GM11168 (cell line): ENCODE data around the gene RHOH.

Experiments used
- in situ Hi-C: fragments of 300-500 bp; cut with MboI; formaldehyde crosslinking; loops from one replicate; pipeline ENCODE4 v1.12.0; 2022; ENCODE audit warnings: low sequenced_read_pairs; ENCODE audit not compliant: unreplicated experiment

The RHOH gene

GRCh38 chr4:40231316-40231863, 34.6 kb downstream of the RHOH start:
- in situ Hi-C loops: no loop called here

GRCh38 chr4:40232610-40233009, 35.8 kb downstream of the RHOH start:
- in situ Hi-C loops: no loop called here

DNA sequence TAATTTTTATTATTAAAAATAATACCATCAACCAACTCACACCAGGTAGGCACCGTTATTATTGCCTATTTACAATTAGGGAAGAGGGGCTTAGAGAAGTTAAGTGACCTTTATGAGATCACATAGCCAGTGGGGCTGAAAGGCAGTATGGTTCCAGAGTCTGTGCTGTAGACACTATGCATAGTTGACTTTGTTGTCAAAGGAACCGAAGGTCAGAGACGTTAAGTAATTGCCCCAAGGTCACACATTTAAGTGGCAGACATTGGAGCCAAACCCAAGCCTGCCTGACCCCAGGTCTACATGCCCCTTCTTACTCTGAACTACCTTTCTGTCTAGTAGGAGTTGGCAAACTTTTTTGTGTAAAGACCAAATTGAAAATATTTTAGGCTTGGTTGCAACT, 36.4 kb downstream of the RHOH start:
- in situ Hi-C loops: no loop called here

DNA sequence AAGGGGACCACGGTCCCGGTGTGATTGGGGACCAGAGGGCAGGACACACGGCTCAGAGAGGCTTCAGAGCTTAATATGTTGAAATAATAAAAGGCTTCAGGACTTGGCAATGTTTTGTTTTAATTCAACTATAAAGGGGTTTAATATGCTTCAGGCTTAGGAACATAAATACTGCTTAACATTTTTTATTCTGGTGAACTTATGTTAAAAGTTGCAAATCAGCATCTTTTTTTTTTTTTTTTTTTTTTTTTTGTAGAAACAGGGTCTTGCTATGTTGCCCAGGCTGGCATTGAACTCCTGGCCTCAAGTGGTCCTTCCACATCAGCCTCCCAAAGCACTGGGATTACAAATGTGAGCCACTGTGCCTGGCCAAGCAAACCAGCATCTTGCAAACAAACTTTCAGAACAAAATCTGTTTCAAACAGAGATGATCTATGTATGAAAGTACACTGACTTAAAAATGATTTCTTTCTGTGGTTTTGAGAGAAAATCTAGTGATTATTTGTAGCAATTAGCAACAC, 37.7 kb downstream of the RHOH start:
- in situ Hi-C loops: no loop called here

DNA sequence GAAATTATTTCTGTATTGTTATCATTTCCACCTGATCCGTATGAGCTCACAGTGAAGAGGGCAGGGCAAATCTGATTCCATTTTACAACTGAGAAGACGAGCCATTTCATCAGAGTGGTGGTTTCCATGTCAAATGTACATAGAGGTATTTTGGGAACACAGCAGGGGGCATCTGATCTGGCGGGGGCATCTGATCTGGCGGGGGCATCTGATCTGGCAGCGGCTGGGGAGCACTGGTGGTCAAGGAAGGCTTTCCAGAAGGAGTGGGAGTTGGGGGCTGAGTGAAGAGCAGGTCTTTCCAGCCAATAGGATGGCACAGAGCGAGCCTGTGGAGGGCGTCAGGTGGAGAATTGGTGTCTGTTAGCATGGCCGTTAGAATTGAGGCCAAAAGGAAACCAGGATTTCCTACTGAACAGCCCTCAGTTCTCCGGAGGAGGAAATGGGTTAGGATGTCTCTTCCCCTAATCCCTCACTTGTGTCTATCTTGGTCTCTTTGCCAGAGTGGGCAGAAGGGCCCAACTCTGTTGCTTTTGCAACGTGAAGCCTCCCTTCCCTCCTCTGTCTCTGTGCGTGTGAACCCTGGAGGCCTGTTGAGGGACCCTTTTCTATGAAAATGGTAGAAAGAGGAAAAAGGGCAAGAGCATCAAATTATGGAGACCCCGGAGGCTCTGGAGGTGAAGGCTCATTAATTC, 41.3 kb downstream of the RHOH start:
- in situ Hi-C loops: no loop called here

DNA sequence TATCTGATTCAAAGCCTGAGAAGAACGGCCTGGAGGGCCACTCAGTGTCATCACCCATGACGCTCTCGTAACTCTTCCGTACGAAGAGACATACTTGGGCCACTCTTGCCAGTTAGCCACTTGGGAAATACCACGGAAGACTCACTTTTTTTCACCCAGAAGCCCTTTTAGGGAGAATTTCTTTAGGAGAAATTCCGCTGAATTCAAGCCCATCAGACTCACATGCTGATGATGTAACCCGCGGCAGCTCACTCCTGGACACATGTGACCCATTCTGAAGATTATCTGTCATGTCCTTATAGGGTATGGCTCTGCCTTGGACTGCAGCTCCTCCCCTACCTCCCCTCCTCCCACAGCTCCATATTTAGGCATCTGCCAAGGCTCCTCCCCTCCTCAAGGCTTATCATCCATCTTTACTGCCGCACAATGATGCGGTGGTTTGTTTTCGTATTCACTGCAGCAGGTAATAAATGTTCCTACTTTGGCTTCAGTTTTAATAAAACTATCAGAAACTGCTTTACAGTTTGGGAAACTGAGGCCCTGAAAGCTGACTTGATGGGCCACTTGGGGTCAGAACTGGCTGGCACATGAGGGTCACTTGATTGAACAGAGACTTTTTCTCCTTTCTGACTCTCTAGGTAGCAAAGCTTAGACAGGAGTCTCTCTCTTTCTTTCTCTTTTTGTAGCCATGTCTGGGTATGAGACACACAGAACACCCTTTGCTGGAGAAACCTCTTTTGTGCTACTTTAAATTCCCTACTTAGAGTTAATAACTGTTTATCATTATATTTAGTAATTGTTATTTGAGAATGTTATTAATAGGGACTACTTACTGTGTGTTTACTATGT, 42.1 kb downstream of the RHOH start:
- in situ Hi-C loops: no loop called here

DNA sequence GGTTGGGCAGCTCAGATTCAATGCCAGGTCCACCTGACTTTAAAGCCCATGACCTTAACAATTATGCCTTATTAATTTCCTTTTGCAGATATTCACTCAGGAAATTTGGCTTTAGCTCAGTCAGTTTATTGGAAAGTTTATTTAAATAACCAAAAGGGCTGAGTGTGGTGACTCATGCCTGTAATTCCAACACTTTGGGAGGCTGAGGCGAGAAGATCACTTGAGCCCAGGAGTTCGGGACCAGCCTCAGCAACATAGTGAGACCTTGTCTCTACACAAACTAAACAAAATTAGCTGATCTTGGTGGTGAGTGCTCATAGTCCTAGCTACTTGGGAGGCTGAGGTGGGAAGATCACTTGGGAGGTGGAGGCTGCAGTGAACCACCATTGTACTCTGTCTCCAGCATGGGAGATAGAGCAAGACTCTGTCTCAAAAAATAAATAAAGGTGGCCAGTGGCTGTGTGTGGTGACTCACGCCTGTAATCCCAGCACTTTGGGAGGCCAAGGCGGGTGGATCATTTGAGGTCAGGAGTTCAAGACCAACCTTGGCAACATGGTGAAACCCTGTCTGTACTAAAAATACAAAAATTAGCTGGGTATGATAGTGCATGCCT, 43.3 kb downstream of the RHOH start:
- in situ Hi-C loops: no loop called here

DNA sequence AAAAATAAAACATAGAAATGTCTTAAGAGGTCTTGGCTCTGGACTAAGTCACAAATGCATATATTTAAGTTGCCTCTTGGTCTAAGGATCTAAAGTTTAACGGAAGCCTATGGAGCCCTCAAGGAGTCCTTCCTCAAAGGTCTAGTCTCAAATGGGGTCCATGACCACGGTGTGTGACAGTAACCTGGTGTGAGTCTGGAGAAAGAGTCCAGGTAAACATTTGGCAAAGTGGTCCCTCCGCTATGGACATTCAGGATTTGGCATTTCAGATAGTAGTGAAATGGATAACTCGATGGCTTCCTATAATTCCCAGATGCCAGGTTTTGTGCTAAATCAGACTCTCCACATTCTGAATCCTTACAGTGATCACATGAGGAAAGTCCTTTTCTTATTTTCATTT, 44.2 kb downstream of the RHOH start:
- in situ Hi-C loops: no loop called here

DNA sequence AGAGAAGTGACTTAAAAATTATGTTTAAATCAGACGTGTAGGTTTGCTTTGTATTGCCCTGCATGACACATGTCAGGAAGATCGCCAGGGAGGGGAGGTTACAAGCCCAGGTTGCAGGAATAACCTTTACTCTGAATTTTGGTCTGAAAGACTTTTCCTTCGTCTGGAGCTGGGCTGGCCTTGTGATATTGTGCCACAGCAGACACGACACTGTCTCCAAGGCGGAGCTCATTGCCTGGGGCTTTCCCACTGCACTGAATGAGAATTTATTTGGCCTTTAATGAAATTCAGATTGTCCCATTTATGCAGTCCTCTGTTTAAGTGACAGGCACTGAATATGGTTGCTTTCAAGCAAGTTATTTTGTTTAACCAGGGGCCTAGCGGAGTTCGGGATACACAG, 45.1 kb downstream of the RHOH start:
- in situ Hi-C loops: no loop called here

DNA sequence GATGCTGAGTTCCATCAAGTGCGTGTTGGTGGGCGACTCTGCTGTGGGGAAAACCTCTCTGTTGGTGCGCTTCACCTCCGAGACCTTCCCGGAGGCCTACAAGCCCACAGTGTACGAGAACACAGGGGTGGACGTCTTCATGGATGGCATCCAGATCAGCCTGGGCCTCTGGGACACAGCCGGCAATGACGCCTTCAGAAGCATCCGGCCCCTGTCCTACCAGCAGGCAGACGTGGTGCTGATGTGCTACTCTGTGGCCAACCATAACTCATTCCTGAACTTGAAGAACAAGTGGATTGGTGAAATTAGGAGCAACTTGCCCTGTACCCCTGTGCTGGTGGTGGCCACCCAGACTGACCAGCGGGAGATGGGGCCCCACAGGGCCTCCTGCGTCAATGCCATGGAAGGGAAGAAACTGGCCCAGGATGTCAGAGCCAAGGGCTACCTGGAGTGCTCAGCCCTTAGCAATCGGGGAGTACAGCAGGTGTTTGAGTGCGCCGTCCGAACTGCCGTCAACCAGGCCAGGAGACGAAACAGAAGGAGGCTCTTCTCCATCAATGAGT, 46.6 kb downstream of the RHOH start:
- in situ Hi-C loops: no loop called here

DNA sequence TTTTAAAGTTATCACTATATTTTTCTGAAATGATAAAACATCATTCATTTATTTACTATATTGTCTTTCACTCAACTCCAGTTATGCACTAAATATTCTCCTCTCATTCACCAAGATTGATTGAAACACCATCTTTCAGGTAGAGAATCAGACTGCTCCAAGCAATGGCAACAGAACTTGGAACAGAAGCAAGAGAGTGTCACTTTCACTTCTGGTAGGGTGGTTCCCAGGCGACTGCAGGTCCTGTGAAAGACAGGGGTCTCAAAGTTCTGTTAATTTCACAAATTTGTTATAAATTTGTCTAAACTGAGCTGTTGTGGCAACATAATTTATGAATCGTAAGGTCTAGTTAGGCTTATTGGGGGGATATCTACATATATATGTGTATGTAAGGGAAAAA, 47.8 kb downstream of the RHOH start:
- in situ Hi-C loops: no loop called here

- in situ Hi-C loops: no loop called here
These were observed 48.7 kb downstream of the RHOH start for GRCh38 chr4:40245550-40245949.

GRCh38 chr4:40246011-40246900, 49.4 kb downstream of the RHOH start:
- in situ Hi-C loops: no loop called here

DNA sequence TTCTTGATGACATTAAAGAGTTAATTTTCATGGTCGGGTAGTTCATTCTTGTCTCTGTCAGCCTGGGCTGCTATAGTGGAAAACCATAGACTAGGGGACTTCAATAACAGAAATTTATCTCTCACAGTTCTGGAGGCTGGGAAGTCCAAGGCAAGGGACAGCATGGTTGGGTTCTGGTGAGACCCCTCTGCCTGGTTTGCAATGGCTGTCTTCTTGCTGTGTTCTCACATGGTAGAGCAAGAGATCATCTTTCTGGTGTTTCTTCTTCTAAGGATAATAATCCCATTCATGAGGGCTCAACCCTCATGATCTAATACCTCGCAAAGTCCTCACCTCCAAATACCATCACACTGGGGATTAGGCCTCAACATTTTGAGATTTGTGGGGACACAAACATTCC, 50.1 kb downstream of the RHOH start:
- in situ Hi-C loops: no loop called here

GRCh38 chr4:40247350-40247749, 50.5 kb downstream of the RHOH start:
- in situ Hi-C loops: no loop called here

DNA sequence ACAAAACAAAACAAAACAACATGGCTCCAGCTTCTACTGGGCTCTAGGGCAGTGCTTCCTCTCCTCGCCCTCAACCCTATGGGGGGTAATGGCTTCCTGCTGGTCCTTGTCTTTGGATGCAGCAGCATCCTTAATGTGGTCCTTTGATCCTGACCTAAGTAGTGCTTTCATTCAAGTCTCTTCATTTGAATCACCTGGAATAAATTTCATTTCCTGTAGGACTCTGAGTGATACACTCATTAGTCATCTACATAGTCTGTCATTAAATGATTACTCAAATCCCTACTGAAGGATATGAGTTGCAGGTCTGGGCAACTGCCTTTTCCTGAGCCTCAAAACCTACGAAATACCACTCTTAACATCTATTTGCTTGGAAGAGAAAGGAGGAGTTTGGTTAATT, 54.5 kb downstream of the RHOH start:
- in situ Hi-C loops: no loop called here

DNA sequence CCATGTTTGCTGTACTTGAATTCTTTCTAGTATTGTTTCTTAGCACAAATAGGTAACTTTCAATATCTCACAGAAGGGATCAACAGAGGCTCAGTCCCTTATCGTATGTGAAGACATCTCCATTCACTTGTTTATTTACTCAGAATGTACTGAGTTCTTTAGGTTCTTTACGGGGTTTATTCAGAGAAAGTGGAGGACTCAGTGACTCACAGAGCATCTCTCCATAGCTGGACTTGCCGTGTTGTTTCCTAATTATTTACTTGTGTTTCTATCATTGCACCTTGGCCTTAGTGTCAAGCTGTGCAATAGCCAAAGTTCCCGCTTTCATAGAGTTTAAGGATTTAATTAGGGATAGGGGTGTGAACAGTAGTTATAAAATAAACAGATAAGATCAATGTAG, 57.1 kb downstream of the RHOH start:
- in situ Hi-C loops: no loop called here

DNA sequence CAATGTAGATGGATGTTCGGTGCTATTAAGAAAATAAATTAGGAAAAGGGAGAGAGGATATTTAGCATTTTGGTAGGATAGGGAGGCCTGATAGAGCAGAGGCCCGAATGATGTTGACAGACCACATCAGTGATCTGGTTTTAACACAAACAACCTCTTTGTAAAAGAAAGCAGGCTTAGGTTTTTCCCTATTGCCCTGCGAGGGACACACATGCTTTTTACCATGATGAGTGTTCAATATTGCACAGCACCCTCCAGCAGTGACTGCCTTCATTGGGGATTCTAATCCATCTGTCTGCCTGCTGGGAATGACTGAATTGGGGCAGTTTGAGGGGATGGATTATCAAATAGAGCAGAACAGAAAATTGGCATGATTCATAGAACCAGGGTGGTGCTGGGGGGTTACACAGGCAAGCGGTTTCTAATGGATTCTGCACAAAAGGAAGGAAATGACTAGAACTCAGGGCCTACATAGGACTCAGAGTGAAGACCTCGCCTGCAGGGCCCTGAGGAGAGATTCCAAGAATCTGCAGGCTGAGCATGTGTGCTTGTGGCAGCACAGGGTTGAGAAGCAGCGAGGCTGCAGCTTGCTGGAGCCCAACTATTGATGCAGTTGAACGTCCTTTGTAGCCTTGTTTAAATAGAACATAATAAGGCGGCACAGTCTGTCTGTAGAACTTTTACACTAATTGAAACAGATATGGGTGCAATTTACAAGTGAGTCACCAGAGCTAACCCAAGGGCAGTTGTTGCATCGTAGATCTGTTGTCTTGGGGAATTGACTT, 58.0 kb downstream of the RHOH start:
- in situ Hi-C loops: no loop called here
